ENCODE results near the gene RNGTT.

DNA sequence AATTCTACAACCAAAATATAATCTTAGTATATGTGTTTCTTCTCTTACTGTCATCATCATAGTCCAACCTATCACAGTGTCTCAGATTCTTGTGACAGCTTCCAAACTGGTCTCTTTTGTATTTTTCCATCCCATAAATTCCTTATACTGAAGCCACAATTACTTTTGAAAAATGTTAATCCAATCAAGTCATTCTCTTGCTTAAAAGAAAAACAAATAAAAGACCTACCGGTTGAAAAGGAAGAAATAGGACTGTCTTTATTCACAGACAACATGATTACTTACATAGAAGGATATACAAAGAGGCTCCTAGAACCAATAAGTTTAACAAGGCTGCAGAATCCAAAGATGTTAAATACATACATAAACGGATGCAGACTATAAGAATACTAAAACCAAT, 339.9 kb downstream of the RNGTT start:
- TF ChIP-seq CTCF (IDR thresholded peaks at IDR 0.05) (no peak), POLR2A (IDR thresholded peaks at IDR 0.05) (no peak), POLR2AphosphoS5 (IDR thresholded peaks at IDR 0.05) (no peak), EP300 (IDR thresholded peaks at IDR 0.05) (no peak)
